ENCODE data around the gene S100PBP.

DNA sequence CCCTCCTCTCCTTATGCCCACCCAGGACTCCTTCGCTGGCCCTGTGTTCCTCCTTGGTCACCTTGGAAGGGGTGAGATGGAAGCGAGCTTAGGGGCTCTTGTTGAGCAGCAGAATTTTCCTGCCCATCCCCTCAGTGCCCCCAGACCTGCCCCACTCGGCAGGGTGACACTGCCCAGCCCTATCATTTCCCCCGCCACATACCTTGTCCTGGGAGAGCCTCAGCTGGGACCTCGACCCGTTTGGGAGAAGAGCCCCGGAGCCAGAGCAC lies 54.7 kb downstream of the S100PBP start:
- TF ChIP-seq, protein P1, sequence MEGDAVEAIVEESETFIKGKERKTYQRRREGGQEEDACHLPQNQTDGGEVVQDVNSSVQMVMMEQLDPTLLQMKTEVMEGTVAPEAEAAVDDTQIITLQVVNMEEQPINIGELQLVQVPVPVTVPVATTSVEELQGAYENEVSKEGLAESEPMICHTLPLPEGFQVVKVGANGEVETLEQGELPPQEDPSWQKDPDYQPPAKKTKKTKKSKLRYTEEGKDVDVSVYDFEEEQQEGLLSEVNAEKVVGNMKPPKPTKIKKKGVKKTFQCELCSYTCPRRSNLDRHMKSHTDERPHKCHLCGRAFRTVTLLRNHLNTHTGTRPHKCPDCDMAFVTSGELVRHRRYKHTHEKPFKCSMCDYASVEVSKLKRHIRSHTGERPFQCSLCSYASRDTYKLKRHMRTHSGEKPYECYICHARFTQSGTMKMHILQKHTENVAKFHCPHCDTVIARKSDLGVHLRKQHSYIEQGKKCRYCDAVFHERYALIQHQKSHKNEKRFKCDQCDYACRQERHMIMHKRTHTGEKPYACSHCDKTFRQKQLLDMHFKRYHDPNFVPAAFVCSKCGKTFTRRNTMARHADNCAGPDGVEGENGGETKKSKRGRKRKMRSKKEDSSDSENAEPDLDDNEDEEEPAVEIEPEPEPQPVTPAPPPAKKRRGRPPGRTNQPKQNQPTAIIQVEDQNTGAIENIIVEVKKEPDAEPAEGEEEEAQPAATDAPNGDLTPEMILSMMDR (IDR thresholded peaks at IDR 0.05; ENCODE audit: low read depth, low read length) = no peak
- no peak for TF ChIP-seq EZH2phosphoT487 (IDR thresholded peaks at IDR 0.05; ENCODE audit: low read depth)

Measured in OCI-LY3 (cell line).